Measurements from ENCODE around the gene NFKB1. TPM values are rescaled to one million over a fixed set of nuclear protein-coding genes. Genes with fewer than 3 reads are reported as not detected.
A peak's percentile ranks its signal among the peaks of the same experiment; 100 is the strongest.

NFKB1 gene
- total and polyA plus RNA-seq, 5 donors: 8.8 to 24.0 (median 21.8) TPM

DNA sequence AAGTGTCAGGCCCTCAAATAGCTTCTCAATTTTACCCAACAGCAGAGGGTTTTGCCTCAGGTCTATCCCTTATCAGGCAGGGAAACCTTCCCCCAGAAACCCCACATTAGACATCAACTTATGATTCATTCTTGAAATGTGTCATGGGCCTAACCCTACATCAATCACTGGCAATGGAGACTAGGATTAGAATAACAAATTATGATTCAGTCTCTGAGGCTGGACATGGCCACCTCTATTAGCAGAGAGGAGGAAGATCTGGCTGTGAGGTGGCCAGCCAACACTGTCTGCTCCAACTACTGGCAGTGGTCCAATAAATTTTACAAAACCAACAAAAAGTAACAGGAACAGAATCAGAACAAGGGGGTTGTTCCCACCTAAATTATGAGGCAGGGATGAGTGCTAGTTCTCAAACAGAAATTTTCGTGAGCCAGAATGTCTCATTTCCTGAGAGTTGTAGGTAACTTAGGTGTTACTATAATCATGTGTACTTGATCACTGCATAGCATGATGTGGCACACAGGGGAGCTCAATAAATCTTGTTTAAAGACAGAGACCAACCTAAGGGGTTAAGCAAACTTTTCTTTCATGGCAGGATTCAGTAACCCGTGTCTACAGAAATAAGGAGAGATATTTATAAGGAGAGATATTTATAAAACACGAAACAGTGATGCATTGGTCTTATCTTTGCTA, 126.8 kb downstream of the NFKB1 start:
- DNase-seq (no peak), ATAC-seq (peak in 1 of 2 donors; percentile 38)
- Histone ChIP-seq H3K9me3 (ENCODE audit: control insufficient read depth, low read length) (no peaks in the 10 kb centered on the region), H3K4me3 (ENCODE audit: low read length) (no peak overlapping the region), H3K27me3 (ENCODE audit: control insufficient read depth, insufficient read depth) (no peaks in the 10 kb centered on the region), H3K4me1 (ENCODE audit: control insufficient read depth, insufficient read depth, low read length) (peaks cover 1% of the 10 kb centered on the region), H3K27ac (ENCODE audit: low read length) (no peak overlapping the region)
- intact Hi-C loops (cut with DNase I): loop anchor here in 2 of 4 donors (10.0 kb wide), 3 partner anchors 183 to 467 kb away; partner anchors contain the start of gene BDH2 (in 2 of the 2)
- 51% methylated on average over 3 of the region's 3 CpGs for WGBS

DNA sequence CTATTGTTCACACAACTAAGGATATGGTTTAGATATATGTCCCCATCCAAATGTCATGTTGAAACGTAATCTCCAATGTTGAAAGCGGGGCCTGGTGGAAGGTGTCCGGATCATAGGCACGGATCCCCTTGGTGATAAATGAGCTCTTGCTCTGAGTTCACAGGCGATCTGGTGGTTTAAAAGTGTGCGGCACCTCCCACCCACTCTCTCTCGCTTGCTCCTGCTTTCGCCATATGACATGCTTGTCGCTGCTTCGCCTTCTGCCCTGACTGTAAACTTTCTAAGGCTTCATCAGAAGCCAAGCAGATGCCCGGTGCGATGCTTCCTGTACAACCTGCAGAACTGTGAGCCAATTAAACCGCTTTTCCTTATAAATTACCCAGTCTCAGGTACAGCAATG, 128.5 kb downstream of the NFKB1 start:
- H3K27ac ChIP-seq (ENCODE audit: low read length): no peak overlapping the region
- H3K4me3 ChIP-seq (ENCODE audit: low read length): no peak overlapping the region
- H3K9me3 ChIP-seq (ENCODE audit: control insufficient read depth, low read length): no peaks in the 10 kb centered on the region
- intact Hi-C loops (cut with DNase I): loop anchor here in 2 of 4 donors (10.0 kb wide), 3 partner anchors 185 to 465 kb away; partner anchors contain the start of gene BDH2 (in 2 of the 2)
- ATAC-seq: no peak
- H3K27me3 ChIP-seq (ENCODE audit: control insufficient read depth, insufficient read depth): no peaks in the 10 kb centered on the region
- 72% methylated on average over 13 of the region's 13 CpGs for WGBS
- no peak for DNase-seq
- peaks cover 1% of the 10 kb centered on the region for H3K4me1 ChIP-seq (ENCODE audit: control insufficient read depth, insufficient read depth, low read length)

DNA sequence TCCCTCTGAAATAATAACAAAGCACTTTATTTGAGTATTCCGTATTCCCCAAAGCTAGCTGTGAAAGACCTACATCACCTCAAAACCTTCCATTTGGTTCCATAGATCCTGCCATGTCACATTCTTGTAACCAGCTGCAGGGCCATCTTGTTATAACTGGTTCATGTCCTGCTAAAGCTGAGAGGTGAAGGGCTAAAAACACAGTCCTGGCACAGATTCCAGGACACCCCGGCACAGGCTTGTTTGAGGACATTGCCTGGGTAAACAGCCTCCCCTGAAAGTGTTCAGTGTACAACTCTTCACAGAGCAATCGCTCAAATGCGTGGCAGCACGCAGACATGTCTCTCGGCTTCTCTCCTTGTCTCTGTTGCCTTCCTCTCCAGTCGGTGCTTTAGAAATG, 130.5 kb downstream of the NFKB1 start:
- no peak overlapping the region for H3K27ac ChIP-seq (ENCODE audit: low read length)
- ATAC-seq: no peak

GRCh38 chr4:102632241-102633065, 131.3 kb downstream of the NFKB1 start:
- no peak for DNase-seq
- Histone ChIP-seq H3K27ac (ENCODE audit: low read length) (no peak overlapping the region), H3K4me3 (ENCODE audit: low read length) (no peak overlapping the region), H3K4me1 (ENCODE audit: control insufficient read depth, insufficient read depth, low read length) (peaks cover 1% of the 10 kb centered on the region), H3K9me3 (ENCODE audit: control insufficient read depth, low read length) (no peaks in the 10 kb centered on the region), H3K27me3 (ENCODE audit: control insufficient read depth, insufficient read depth) (no peaks in the 10 kb centered on the region)
- WGBS: 51% methylated on average over 6 of the region's 6 CpGs
- intact Hi-C loops (cut with DNase I): no loop called here
- no peak for ATAC-seq

More for the DNA sequence above, 130.5 kb downstream of the NFKB1 start:
- DNase-seq: no peak
- Histone ChIP-seq H3K4me3 (ENCODE audit: low read length) (no peak overlapping the region), H3K4me1 (ENCODE audit: control insufficient read depth, insufficient read depth, low read length) (peaks cover 1% of the 10 kb centered on the region), H3K27me3 (ENCODE audit: control insufficient read depth, insufficient read depth) (no peaks in the 10 kb centered on the region), H3K9me3 (ENCODE audit: control insufficient read depth, low read length) (no peaks in the 10 kb centered on the region)
- 77% methylated on average over 7 of the region's 7 CpGs for WGBS
- intact Hi-C loops (cut with DNase I): no loop called here

- Histone ChIP-seq H3K27me3 (ENCODE audit: control insufficient read depth, insufficient read depth) (no peaks in the 10 kb centered on the region), H3K4me1 (ENCODE audit: control insufficient read depth, insufficient read depth, low read length) (peaks cover 1% of the 10 kb centered on the region), H3K4me3 (ENCODE audit: low read length) (no peak overlapping the region), H3K9me3 (ENCODE audit: control insufficient read depth, low read length) (no peaks in the 10 kb centered on the region), H3K27ac (ENCODE audit: low read length) (no peak overlapping the region)
- no peak for ATAC-seq
- 77% methylated on average over 6 of the region's 6 CpGs for WGBS
- DNase-seq: no peak
- intact Hi-C loops (cut with DNase I): no loop called here
Observed at GRCh38 chr4:102633100-102633499, 131.9 kb downstream of the NFKB1 start.

DNA sequence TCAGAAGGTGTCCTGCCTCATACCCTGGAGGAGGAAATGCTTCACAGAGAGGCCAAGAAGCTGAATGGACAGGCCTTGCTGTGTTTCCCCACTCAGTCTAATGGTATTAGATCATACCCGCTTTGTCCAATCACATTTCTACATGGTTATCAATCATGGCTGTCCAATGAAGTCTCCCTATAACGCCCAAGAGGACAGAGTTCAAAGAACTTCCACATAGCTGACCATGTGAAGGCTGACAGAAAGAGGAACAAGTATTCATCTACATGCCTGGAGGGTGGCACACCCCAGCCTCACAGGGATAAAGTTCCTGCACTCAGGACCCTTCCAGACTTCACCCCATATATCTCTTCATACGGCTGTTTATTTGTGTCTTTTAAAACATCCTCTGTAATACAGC, 136.2 kb downstream of the NFKB1 start:
- WGBS: 89% methylated on average over 3 of the region's 3 CpGs
- no peaks in the 10 kb centered on the region for H3K27me3 ChIP-seq (ENCODE audit: control insufficient read depth, insufficient read depth)
- H3K4me3 ChIP-seq (ENCODE audit: low read length): no peak overlapping the region
- H3K9me3 ChIP-seq (ENCODE audit: control insufficient read depth, low read length): no peaks in the 10 kb centered on the region
- H3K27ac ChIP-seq (ENCODE audit: low read length): no peak overlapping the region
- intact Hi-C loops (cut with DNase I): no loop called here
- peak in 1 of 2 donors; percentile 23 for ATAC-seq
- DNase-seq: no peak
- no peaks in the 10 kb centered on the region for H3K4me1 ChIP-seq (ENCODE audit: control insufficient read depth, insufficient read depth, low read length)

DNA sequence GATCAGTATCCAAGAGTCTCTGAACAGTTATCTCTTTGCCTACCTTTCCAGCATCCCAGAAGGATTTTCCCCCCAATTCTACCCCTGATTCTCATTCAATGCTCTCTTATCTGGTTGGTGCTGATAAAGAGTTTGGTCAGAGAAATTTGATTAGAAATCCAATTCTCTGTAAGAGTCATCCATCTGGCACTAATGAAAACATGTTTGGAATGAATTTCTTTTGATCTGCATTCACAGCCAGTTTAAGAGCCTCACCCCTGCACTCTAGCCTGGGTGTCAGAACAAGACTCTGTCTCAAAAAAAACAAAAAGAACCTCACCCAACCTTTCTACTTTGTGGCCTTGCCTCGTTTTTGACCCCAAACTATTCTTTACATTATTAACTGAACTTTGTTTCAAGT, 137.5 kb downstream of the NFKB1 start:
- no peak overlapping the region for H3K4me3 ChIP-seq (ENCODE audit: low read length)
- ATAC-seq (no peak), DNase-seq (no peak)
- no peaks in the 10 kb centered on the region for H3K9me3 ChIP-seq (ENCODE audit: control insufficient read depth, low read length)
- H3K27ac ChIP-seq (ENCODE audit: low read length): no peak overlapping the region
- H3K27me3 ChIP-seq (ENCODE audit: control insufficient read depth, insufficient read depth): no peaks in the 10 kb centered on the region
- 51% methylated on average over 1 of the region's 1 CpG for whole genome bisulfite sequencing
- intact Hi-C loops (cut with DNase I): no loop called here
- H3K4me1 ChIP-seq (ENCODE audit: control insufficient read depth, insufficient read depth, low read length): no peaks in the 10 kb centered on the region

- Histone ChIP-seq H3K27me3 (ENCODE audit: control insufficient read depth, insufficient read depth) (no peaks in the 10 kb centered on the region), H3K4me1 (ENCODE audit: control insufficient read depth, insufficient read depth, low read length) (no peaks in the 10 kb centered on the region), H3K9me3 (ENCODE audit: control insufficient read depth, low read length) (no peaks in the 10 kb centered on the region), H3K4me3 (ENCODE audit: low read length) (no peak overlapping the region), H3K27ac (ENCODE audit: low read length) (no peak overlapping the region)
- ATAC-seq (no peak), DNase-seq (no peak)
- intact Hi-C loops (cut with DNase I): no loop called here
- 89% methylated on average over 7 of the region's 7 CpGs for WGBS
Observed at GRCh38 chr4:102639598-102639997, 138.4 kb downstream of the NFKB1 start.

GRCh38 chr4:102640669-102641068, 139.5 kb downstream of the NFKB1 start:
- ATAC-seq (no peak), DNase-seq (no peak)
- no peaks in the 10 kb centered on the region for H3K27me3 ChIP-seq (ENCODE audit: control insufficient read depth, insufficient read depth)
- no peak overlapping the region for H3K4me3 ChIP-seq (ENCODE audit: low read length)
- H3K9me3 ChIP-seq (ENCODE audit: control insufficient read depth, low read length): no peaks in the 10 kb centered on the region
- H3K4me1 ChIP-seq (ENCODE audit: control insufficient read depth, insufficient read depth, low read length): no peaks in the 10 kb centered on the region
- intact Hi-C loops (cut with DNase I): no loop called here
- no peak overlapping the region for H3K27ac ChIP-seq (ENCODE audit: low read length)
- 95% methylated on average over 4 of the region's 4 CpGs for WGBS

DNA sequence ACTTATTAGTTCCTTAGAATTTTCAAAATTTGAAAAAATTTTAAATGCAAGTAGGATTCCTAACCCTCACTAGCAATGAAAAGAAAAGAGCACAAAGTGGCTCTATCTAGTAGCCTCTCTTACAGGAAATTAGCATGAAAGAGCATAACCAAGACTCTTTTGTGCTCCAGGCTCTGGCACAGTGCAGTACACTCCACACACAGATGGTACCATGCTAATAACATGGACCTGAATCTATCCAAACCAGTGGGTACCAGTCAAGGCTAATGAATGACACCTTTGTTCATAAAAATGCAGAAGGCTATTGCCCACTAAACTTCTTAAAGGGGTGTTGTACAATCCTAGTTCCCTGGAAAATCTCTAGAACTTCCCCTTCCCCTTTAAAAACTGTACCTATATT, 140.6 kb downstream of the NFKB1 start:
- Histone ChIP-seq H3K27ac (ENCODE audit: low read length) (no peak overlapping the region), H3K27me3 (ENCODE audit: control insufficient read depth, insufficient read depth) (no peaks in the 10 kb centered on the region), H3K4me3 (ENCODE audit: low read length) (no peak overlapping the region), H3K4me1 (ENCODE audit: control insufficient read depth, insufficient read depth, low read length) (no peaks in the 10 kb centered on the region), H3K9me3 (ENCODE audit: control insufficient read depth, low read length) (no peaks in the 10 kb centered on the region)
- ATAC-seq (no peak), DNase-seq (no peak)
- intact Hi-C loops (cut with DNase I): no loop called here

GRCh38 chr4:102642631-102643298, 141.6 kb downstream of the NFKB1 start:
- peak; percentile 89 to 91 for ATAC-seq
- intact Hi-C loops (cut with DNase I): no loop called here
- 52% methylated on average over 5 of the region's 5 CpGs for WGBS
- Histone ChIP-seq H3K4me3 (ENCODE audit: low read length) (no peak overlapping the region), H3K9me3 (ENCODE audit: control insufficient read depth, low read length) (no peaks in the 10 kb centered on the region), H3K4me1 (ENCODE audit: control insufficient read depth, insufficient read depth, low read length) (no peaks in the 10 kb centered on the region), H3K27me3 (ENCODE audit: control insufficient read depth, insufficient read depth) (no peaks in the 10 kb centered on the region), H3K27ac (ENCODE audit: low read length) (no peak overlapping the region)
- peak in 2 of 3 donors; percentile 20 to 51 for DNase-seq

All from right cardiac atrium (tissue), 5 donors.